ENCODE measurements around the gene MAGI1.
"Not testable (repeated sequence)": the region's sequence is repeated elsewhere in the genome, so short reads cannot be mapped to it uniquely, and the experiment has no call there.

Gene MAGI1

DNA sequence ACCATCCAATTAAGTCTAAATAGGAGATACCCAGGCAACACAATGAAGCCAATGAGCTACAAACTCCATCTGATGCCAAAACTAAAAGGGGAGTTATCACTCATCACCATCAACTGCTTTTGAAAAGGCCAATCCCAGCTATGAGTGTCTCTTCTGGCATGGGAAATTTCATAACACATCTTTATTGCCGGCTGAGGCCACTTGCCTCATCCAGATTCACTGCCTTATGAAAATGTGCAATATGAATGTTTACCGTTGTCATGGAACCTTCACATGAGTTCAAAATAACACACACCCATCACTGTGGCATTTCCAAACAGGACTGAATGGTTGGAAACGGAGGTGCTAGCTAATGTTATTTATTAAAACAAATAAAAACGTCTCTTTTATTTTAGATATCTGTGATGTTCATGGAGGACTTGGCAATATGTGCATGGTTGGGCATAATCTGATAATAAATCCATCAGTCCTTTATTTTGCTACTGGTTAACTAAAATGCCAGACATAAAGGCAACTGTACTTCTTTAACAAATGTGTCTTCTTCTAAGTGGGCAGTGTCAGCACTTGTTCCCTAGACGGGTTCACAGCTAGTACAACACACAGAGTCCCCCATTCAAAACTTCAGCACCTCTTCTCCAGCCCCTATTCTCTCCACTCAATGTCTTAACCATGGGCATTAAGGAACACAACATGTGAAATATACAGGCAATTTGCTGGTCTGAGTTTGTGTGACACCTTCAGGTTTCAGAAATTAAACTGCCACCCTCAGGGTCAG is 143.9 kb downstream of the MAGI1 start:
- no peaks in the 10 kb centered on the region for H3K27me3 ChIP-seq (ENCODE audit: insufficient read depth, low read length, poor library complexity, severe bottlenecking)
- no peak overlapping the region for H3K9ac ChIP-seq (ENCODE audit: low read depth, low read length, poor library complexity, severe bottlenecking)
- H3K36me3 ChIP-seq (ENCODE audit: insufficient read depth, low read length) = no peaks in the 10 kb centered on the region
- no peak for TF ChIP-seq EZH2phosphoT487 (IDR thresholded peaks at IDR 0.05; ENCODE audit: borderline replicate concordance)
- TF ChIP-seq, protein P1, sequence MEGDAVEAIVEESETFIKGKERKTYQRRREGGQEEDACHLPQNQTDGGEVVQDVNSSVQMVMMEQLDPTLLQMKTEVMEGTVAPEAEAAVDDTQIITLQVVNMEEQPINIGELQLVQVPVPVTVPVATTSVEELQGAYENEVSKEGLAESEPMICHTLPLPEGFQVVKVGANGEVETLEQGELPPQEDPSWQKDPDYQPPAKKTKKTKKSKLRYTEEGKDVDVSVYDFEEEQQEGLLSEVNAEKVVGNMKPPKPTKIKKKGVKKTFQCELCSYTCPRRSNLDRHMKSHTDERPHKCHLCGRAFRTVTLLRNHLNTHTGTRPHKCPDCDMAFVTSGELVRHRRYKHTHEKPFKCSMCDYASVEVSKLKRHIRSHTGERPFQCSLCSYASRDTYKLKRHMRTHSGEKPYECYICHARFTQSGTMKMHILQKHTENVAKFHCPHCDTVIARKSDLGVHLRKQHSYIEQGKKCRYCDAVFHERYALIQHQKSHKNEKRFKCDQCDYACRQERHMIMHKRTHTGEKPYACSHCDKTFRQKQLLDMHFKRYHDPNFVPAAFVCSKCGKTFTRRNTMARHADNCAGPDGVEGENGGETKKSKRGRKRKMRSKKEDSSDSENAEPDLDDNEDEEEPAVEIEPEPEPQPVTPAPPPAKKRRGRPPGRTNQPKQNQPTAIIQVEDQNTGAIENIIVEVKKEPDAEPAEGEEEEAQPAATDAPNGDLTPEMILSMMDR (conservative IDR thresholded peaks at IDR 0.05; ENCODE audit: low read length) = no peak
- no peaks in the 10 kb centered on the region for H3K9me3 ChIP-seq (ENCODE audit: insufficient read depth, low read depth, low read length)
- no peaks in the 10 kb centered on the region for H3K79me2 ChIP-seq (ENCODE audit: insufficient read depth, low read length)
- no peak overlapping the region for H2AFZ ChIP-seq (ENCODE audit: low read length)
- no peak overlapping the region for H3K4me3 ChIP-seq (ENCODE audit: low read length, poor library complexity, severe bottlenecking)
- H3F3A ChIP-seq (ENCODE audit: low read depth) = no peaks in the 10 kb centered on the region
- H3K4me1 ChIP-seq (ENCODE audit: insufficient read depth, low read length, poor library complexity, severe bottlenecking) = peaks cover 5% of the 10 kb centered on the region
- H3K9me2 ChIP-seq (replicated peaks; ENCODE audit: low read depth, low read length) = no peaks in the 10 kb centered on the region
- no peak overlapping the region for H3K4me2 ChIP-seq (ENCODE audit: low read depth, low read length, poor library complexity, severe bottlenecking)
- H4K20me1 ChIP-seq (ENCODE audit: insufficient read depth, low read length, poor library complexity, severe bottlenecking) = no peaks in the 10 kb centered on the region

DNA sequence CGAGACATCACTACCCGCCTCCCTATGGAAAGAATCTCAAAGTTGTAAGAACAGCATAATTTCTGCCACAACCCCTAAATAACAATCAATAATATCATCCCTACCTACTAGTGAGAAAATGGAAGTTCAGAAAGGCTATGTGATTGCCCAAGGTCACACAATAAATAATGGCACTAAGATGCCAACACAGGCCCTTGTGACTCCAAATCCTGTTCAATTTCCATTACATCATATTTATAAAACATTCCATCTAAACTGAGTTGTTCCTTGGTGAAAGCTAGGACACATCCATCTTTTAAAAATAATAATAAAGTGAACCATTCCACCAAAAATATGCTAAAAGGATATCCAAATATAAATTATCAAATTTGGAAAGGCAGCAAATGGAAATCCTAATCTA is 144.6 kb downstream of the MAGI1 start:
- Histone ChIP-seq H3K27me3 (ENCODE audit: insufficient read depth, low read length, poor library complexity, severe bottlenecking) (no peaks in the 10 kb centered on the region), H3K9me3 (ENCODE audit: insufficient read depth, low read depth, low read length) (no peaks in the 10 kb centered on the region), H4K20me1 (ENCODE audit: insufficient read depth, low read length, poor library complexity, severe bottlenecking) (no peaks in the 10 kb centered on the region), H3K4me2 (ENCODE audit: low read depth, low read length, poor library complexity, severe bottlenecking) (no peak overlapping the region), H3K4me1 (ENCODE audit: insufficient read depth, low read length, poor library complexity, severe bottlenecking) (peaks cover 3% of the 10 kb centered on the region), H3K4me3 (ENCODE audit: low read length, poor library complexity, severe bottlenecking) (no peak overlapping the region), H3F3A (ENCODE audit: low read depth) (no peaks in the 10 kb centered on the region), H3K9me2 (replicated peaks; ENCODE audit: low read depth, low read length) (no peaks in the 10 kb centered on the region), H3K36me3 (ENCODE audit: insufficient read depth, low read length) (no peaks in the 10 kb centered on the region), H3K9ac (ENCODE audit: low read depth, low read length, poor library complexity, severe bottlenecking) (no peak overlapping the region), H3K79me2 (ENCODE audit: insufficient read depth, low read length) (no peaks in the 10 kb centered on the region), H2AFZ (ENCODE audit: low read length) (no peak overlapping the region)
- TF ChIP-seq EZH2phosphoT487 (IDR thresholded peaks at IDR 0.05; ENCODE audit: borderline replicate concordance) = no peak

DNA sequence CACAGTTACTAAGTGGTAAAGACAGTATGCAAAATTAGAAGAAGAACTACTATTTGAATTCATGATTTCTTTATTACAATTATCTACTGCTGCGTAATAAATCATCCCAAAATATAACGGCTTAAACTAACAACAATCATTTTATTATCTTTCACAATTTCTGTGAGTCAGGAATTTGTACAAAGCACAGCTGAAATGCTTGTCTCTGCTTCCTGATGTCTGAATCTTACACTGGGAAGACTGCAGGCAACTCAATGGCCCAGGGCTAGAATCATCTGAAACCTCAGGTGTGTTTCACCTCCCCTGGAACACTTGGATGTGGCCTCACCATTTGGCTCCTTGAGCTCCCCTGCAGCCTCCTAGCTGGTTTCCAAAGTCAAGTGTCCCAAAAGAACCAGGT is 145.1 kb downstream of the MAGI1 start:
- Histone ChIP-seq H3K4me3 (ENCODE audit: low read length, poor library complexity, severe bottlenecking) (no peak overlapping the region), H3K4me1 (ENCODE audit: insufficient read depth, low read length, poor library complexity, severe bottlenecking) (no peaks in the 10 kb centered on the region), H4K20me1 (ENCODE audit: insufficient read depth, low read length, poor library complexity, severe bottlenecking) (no peaks in the 10 kb centered on the region), H3K9ac (ENCODE audit: low read depth, low read length, poor library complexity, severe bottlenecking) (no peak overlapping the region), H3F3A (ENCODE audit: low read depth) (no peaks in the 10 kb centered on the region), H3K27me3 (ENCODE audit: insufficient read depth, low read length, poor library complexity, severe bottlenecking) (no peaks in the 10 kb centered on the region), H3K36me3 (ENCODE audit: insufficient read depth, low read length) (no peaks in the 10 kb centered on the region), H3K4me2 (ENCODE audit: low read depth, low read length, poor library complexity, severe bottlenecking) (no peak overlapping the region), H3K9me3 (ENCODE audit: insufficient read depth, low read depth, low read length) (no peaks in the 10 kb centered on the region), H3K9me2 (replicated peaks; ENCODE audit: low read depth, low read length) (no peaks in the 10 kb centered on the region), H2AFZ (ENCODE audit: low read length) (no peak overlapping the region), H3K79me2 (ENCODE audit: insufficient read depth, low read length) (no peaks in the 10 kb centered on the region)
- TF ChIP-seq, protein P1 (conservative IDR thresholded peaks at IDR 0.05; ENCODE audit: low read length) = no peak
- no peak for TF ChIP-seq EZH2phosphoT487 (IDR thresholded peaks at IDR 0.05; ENCODE audit: borderline replicate concordance)

DNA sequence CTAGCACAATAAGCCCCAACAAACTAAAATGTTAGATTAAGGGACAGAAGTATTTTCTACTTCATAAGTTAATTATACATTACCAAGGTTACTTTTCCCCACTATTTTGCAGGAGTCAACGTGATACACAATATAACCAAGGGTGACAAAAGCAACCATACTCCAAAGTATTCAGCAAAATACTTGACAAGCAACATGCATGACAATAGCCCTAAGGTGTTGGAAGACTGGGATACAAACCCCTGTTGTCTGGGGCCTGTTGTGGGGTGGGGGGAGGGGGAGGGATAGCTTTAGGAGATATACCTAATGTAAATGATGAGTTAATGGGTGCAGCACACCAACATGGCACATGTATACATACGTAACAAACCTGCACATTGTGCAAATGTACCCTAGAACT is 147.2 kb downstream of the MAGI1 start:
- H3K4me1 ChIP-seq (ENCODE audit: insufficient read depth, low read length, poor library complexity, severe bottlenecking); H3K27me3 ChIP-seq (ENCODE audit: insufficient read depth, low read length, poor library complexity, severe bottlenecking); H4K20me1 ChIP-seq (ENCODE audit: insufficient read depth, low read length, poor library complexity, severe bottlenecking); H2AFZ ChIP-seq (ENCODE audit: low read length); H3F3A ChIP-seq (ENCODE audit: low read depth); H3K79me2 ChIP-seq (ENCODE audit: insufficient read depth, low read length); H3K9ac ChIP-seq (ENCODE audit: low read depth, low read length, poor library complexity, severe bottlenecking); H3K9me2 ChIP-seq (replicated peaks; ENCODE audit: low read depth, low read length); H3K36me3 ChIP-seq (ENCODE audit: insufficient read depth, low read length); H3K4me2 ChIP-seq (ENCODE audit: low read depth, low read length, poor library complexity, severe bottlenecking); H3K9me3 ChIP-seq (ENCODE audit: insufficient read depth, low read depth, low read length); H3K4me3 ChIP-seq (ENCODE audit: low read length, poor library complexity, severe bottlenecking): not testable (repeated sequence)

All from Loucy (cell line).